HL-60 (cell line): ENCODE measurements around the gene COX6B2.

Source experiments
- CTCF ChIP-seq: IDR thresholded peaks from one replicate; pipeline ENCODE4 v1.5.1; 2011; ENCODE audit warnings: low read length, control low read depth, inconsistent platforms; ENCODE audit not compliant: insufficient read depth
- GABPA ChIP-seq: IDR thresholded peaks from 2 replicates; pipeline ENCODE4 v1.6.1; 2012; ENCODE audit warnings: low read depth
- REST ChIP-seq: IDR thresholded peaks from 2 replicates; pipeline ENCODE4 v1.6.1; 2012; ENCODE audit warnings: low read depth; ENCODE audit not compliant: insufficient replicate concordance

- no peak for TF ChIP-seq CTCF
- TF ChIP-seq REST = no peak
- no peak for TF ChIP-seq GABPA
Measured at GRCh38 chr19:55358943-55359908, 4.7 kb upstream of the COX6B2 start.
